ENCODE results near the gene REX1BD.
"Not testable (repeated sequence)": the region's sequence is repeated elsewhere in the genome, so short reads cannot be mapped to it uniquely, and the experiment has no call there.

The REX1BD gene

DNA sequence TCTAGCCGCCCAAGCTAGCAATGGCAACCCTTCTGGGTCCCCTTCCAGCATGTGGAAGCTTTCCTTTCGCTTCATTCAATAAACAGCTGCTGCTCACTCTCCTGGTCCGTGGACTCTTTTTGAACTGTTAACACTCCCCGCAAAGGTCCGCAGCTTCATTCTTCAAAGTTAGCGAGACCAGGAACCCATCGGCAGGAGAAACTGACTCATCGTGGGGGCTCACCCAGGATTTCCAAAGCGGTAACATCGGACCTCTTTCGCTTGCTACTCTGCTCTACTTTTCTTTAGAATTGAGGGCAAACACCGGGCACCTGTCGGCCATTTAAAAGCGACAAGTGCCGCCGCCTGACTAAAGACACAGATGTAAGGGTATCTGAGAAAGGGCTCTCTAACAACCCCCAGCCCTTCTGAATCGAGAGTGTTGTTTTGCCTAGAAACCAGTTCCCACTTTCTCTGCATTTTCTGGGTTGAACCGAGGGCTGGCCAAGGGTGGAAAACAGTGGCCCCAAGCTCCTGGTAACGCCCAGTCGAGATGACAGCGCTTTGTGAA, 11.2 kb upstream of the REX1BD start:
- no peak for DNase-seq (ENCODE audit: low spot score)

DNA sequence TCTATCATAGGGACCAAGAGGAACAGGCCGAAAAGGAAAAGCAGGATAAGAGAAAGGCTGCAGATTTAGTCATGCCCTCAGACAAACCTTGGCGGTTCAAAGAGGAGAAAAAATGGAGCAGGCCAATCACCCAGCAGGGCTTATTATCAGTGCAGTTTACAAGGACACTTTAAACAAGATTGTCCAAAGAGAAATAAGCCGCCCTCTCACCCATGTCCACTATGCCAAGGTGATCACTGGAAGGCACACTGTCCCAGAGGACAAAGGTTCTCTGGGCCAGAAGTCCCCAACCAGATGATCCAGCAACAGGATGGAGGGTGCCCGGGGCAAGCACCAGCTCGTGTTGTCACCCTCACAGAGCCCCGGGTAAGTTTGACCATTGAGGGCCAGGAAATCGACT, 8.3 kb upstream of the REX1BD start:
- DNase-seq (ENCODE audit: low spot score), result no peak

DNA sequence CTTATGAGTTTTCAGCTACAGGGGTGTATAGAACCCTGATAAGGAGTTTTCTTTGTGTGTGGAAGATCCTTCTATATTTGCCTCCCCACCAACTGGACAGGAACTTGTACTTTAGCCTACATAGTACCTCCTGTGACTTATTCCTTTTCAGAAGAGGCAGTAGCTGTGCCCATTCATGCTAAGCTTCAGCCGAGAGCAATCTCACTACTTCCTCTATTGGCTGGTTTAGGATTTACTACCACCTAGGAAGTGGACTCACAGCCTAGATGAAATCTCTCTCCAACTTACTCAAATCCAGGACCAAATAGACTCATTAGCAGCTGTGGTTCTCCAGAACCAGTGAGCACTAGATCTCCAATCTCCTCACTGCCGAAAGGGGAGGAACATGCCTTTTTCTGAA, 2.3 kb upstream of the REX1BD start:
- DNase-seq (ENCODE audit: low spot score), result no peak

DNA sequence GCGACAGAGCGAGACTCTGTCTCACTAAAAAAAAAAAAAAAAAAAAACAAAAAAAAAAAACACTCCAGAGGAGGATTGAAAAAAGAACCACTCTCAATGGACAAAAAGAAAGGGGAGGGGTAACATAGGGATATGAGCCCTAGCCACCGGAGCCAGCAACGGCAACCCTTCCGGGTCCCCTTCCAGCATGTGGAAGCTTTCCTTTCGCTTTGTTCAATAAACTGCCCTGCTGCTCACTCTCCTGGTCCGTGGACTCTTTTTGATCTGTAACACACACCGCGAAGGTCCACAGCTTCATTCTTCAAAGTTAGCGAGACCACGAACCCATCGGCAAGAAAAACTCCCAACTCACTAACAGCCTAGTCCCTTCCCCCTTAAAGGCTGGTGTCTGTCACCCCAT, 1.0 kb upstream of the REX1BD start:
- no peak for DNase-seq (ENCODE audit: low spot score)

DNA sequence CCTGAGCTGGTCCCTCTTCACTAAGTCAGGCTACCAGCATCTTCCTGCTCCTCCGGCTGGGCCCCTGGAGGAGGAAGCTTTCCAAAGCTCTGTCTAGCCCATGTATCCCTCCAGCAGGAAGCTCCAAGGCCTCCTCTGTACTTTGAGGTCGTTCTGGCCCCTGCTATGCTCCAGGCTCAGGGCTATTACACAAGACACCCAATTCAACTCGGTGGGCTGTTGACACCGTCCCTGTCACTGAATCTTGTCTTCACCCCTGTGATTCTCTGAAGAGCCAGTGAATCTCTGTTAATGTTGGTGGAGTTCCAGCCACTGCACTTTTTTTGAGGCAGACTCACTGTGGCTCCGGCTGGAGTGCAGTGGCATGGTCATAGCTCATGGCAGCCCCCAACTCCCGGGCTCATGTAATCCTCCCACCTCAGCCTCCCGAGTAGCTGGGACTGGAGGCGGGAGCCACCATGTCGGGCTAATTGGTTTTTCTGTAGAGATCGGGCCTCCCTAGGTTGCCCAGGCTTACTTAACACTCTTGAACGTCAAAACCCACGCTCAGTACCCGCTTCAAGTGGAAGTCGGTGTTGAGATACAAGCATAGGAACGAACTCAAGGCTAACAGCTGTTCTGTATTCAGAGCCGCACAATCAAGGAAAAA, 512 bp upstream of the REX1BD start:
- DNase-seq (ENCODE audit: low spot score), result no peak

DNA sequence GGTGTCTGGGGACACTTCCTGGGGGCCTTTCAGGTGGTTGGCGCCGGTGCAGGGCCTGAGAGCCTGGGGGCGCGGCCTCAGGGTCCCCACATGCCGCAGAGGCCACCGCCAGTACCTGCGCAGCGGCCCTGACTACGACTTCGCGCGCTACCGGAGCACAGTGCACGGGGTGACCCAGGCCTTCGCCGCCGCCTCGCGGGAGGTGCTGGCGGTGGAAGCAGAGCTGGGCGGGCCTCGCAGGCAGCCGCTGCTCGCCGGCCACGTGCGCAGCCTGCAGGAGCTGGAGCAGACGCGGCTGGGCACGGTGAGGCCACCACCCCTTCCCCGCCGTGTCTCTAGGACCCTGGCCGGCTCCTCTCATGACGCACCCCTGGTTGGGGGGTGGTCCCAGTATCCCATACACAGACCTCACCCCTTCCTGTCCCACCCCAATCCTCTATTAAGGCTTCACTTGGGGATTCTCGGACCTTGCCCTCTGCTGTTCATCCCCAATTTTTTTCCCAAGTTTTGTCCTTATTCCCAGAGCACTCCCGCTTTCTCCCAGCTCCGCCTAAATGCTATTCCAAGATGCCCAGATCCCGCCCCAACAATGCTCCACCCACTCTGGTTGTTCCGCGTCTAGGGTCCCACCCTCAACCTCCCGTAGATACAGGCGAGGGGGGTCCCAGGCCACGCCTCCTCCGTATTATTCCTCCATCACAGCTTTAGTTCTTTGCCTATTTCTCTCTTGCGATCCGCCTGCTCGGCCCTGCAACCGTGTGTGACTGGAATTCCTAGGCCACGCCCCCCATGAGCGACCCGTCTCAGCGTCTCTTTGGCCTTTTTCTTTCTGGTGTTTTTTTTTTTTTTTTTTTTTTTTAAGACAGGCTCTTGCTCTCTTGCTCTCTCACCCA, 1.0 kb downstream of the REX1BD start:
- DNase-seq (ENCODE audit: low spot score), result peak; percentile 57

DNA sequence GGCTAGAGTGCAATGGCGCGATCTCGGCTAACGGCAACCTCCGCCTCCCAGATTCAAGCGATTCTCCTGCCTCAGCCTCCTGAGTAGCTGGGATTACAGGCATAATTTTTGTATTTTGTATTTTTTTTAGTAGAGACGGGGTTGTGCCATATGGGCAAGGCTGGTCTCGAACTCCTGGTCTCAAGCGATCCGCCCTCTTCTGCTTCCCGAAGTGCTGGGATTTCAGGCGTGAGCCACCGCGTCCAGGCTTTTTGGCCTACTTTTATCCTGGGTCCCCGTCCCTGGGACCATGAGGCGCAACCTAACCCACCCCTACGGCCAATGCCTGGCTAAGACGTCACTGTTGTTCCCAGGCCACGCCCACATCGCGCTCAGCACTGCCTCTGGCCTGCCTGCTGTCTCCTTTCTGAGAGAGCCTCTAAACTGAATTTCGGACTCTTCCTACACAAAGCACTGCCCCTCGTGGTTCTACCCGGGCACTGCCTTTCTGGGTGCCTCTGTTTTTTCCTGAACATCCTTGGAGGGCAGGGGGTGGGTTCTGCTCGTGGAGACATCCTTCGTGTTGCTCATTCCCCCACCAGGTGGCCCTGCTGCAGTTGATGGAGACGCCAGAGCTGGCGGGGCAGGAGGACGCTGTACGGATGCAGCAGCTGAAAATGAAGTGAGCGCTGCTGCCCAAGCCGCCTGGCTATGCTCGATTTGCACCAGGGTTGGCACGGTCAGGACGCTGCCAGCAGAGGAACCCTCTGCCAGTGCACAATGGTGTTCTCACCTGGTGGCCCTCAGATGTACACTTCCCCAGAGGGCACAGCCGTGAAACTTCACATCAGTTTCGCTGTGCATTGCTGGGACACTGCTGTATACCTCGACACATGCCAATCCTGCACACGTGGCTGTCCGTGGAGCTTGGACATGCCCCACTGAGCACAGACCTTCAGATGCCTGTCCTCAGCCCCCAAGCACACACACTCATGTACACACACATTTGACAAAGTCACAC, 2.0 kb downstream of the REX1BD start:
- DNase-seq (ENCODE audit: low spot score), result peak; percentile 39

DNA sequence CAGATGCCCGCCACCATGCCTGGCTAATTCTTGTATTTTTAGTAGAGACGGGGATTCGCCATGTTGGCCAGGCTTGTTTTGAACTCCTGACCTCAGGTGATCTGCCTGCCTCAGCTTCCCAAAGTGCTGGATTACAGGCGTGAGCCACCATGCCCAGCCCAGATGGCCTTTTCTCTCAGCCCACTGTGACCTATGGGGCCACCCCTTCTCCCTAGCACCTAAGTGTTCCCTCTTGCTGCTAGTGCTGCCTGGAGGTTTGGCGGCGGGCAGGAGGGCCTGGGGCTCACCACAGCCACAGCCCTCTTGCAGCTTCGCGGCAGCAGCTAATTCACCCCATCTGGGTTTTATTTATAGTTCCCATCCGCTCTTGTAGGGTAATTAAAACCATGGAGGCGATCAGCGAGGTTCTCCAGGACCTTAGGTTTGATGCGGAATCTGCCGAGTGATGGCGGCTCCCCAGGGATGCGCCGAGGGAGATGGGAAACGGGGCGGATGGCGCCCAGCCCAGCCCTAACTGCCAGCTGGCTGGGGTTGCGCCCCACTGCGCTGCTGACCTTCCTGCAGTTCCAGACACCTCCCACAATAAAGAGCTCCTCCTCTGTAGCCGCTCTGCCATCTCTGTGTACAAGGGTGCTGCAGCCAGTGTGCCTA, 3.3 kb downstream of the REX1BD start:
- no peak for DNase-seq (ENCODE audit: low spot score)

DNA sequence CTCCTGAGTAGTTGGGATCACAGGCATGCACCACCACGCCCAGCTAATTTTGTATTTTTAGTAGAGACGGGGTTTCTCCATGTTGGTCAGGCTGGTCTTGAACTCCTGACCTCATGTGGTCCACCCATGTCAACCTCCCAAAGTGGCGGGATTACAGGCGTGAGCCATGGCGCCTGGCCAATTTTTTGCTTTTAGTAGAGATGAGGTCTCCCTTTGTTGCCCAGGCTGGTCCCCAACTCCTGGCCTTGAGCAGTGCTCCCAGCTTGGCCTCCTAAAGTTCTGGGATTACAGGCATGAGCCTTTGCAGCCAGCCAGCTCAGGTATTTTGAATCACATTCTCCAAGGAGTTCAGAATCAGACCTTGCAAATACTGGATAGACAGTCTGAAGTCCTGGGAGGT, 4.1 kb downstream of the REX1BD start:
- not testable (repeated sequence) for DNase-seq (ENCODE audit: low spot score)

DNA sequence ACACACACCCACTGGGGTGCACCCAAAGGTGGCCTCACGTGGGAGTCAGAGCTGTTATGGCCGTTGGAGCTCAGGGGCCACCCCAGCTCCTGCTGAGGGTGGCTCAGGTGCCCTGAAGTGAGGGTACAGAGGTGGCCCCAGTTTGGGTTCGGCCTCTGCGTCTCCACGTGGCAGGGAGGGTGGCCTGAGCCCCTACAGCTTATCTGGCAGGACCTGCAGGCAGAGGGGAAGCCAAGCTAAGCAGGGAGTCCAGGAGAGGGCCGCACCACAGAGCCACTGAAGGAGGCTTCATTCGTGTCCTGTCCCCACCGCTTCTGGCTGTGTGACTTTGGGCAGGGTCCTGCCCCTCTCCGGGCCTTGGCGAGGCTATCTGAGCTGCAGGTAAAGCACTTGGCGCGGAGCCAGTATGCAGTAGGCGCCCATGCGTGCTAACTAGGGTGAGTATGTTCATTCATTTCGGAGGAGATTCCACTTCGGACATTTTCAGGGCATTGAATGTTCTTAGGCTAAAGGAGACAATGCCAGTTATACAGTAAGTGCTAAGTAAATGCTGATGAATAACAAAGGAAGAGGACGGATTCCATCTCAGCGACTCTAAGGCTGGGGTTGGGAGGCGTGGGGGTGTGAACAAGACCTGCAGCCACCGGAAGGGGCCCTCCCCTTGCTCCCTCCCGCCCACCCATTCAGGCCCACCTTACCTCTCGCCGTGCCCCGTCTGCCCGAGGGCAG, 4.9 kb downstream of the REX1BD start:
- no peak for DNase-seq (ENCODE audit: low spot score)

DNA sequence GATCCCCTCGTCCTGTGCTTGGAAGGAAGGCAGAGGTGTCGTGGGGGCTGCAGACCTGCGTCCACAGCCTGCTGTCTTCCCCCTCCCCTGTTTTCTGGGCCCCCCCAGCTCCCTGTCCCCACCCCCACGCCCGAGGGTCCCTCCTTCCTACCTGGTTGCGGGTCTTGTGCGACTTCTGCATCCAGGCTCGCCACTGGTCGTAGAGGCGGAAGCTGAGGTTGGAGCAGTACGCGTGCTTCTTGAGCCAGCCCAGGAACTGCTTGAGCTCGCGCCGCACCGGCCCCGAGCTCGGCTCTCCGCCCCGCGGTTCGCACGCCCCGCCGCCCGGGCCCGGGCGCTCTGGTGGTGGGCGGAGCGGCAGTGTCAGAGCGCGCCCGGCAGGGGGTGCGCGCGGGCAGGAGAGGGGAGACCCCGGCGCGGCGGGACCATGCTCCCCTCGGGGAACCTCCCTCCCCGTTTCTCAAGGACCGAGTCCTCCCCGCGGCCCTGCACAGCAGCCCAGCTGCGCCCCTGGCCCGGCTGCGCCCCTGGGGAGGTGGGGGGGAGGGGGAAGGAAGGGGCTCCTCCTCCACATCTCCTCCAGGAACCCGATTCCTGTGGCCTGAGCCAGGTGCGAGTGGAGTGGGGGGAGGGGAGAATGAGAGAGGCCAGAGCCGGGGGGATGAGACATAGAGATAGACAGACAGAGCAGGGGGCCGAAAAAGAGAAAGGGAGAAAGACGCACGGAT, 5.7 kb downstream of the REX1BD start:
- peak; percentile 62 for DNase-seq (ENCODE audit: low spot score)

DNA sequence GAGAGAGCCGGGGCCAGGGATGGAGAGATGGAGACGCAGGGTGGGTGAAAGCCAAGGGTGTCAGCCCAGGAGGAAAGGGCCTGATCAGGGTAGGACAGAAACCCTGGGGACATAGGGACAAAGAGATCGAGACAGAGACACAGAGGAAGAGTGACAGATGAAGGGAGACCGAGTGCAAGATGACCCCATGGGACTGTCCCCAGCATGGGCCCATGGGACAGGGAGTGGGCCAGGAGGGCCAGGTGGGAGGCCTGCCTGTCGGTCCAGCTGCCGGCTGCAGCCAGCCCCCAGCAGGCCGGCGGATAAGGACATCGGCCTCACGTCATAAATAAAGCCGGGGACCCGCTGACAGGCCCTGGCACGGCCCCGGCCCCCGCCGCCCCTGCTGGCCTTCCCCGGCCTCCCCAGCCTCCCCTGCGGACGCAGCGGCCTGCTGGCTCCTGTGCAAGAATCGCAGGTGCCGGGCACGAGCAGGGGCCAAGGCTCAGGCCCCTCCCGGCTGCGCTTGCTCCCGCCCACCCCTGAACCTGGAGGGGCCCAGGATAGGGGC, 6.3 kb downstream of the REX1BD start:
- DNase-seq (ENCODE audit: low spot score), result no peak

DNA sequence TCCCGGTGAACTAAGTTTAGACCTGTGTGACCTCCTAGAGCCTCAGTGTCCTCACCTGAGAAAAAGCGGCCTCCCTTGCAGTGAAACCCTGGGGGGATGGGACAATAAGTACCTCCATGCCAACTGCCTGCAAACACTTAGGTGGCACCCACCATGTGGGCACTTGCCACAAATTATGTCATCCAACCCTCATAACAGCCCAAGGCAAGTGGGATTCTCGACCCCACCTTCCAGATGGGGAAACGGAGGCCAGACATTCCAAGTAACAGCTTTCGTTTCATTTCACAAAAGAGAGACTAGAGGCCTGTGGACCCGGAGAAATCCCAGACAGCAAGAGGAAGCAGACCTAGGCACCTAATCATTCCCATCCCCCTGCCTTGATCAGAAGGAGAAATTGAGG, 6.9 kb downstream of the REX1BD start:
- no peak for DNase-seq (ENCODE audit: low spot score)

DNA sequence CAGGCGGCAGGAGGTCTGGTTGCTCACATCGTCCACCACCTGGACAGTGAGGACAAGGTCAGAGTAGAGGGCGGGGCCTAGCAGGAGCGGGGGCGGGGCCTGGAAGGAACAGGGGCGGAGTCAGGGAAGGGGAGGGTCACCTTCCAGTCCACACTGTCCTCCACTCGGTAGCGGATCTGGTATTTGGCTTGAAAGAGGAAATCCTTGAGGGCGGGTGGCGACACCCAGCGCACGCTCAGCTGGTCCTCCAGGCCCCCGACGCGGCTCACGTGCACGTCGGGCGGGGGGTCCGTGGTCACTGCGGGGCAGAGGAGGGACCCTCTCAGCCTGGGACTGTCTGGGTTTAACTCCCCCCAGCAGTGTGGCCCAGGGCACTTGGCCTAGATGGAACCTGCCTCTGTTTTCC, 8.2 kb downstream of the REX1BD start:
- DNase-seq (ENCODE audit: low spot score), result no peak

DNA sequence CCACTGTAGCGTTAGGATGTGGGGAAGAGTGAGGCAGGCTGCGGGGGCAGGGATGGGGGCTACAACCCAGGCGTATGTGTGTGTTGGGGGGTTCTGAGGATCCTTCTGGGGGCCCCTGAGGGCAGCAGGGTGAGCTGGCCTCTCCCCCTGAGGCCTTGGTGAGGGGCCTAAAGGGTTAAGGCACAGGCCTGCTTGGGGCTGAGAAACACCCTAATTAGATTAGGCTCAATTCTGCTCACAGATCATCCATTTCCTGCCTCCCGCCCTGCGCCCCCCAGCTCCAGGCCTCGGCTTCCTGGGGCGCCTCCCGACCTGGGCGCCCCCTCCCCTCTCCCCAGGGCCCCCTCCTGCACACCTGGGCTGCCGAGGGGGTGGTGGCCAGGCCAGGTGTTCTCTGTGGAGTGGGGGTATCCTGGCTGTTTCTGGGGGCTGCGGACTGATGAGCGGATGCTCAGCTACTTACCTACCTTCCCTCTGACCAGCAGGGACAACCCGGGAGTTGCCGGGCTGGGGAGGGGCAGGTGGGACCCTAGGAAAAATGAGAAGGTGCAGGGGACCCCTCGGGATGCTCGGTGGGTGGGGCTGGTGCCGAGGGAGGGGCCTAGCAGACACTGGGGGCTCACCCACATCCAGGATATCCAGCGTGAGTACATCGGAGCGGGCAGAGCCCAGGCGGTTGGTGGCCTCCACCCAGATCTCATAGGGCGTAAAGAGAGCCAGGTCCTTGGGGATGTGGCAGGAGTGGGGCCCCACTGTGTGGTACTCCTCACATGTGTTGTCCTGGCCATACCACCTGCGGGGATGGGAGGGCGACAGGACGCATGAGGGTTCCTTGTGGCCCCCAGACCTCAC, 9.4 kb downstream of the REX1BD start:
- DNase-seq (ENCODE audit: low spot score), result no peak

DNA sequence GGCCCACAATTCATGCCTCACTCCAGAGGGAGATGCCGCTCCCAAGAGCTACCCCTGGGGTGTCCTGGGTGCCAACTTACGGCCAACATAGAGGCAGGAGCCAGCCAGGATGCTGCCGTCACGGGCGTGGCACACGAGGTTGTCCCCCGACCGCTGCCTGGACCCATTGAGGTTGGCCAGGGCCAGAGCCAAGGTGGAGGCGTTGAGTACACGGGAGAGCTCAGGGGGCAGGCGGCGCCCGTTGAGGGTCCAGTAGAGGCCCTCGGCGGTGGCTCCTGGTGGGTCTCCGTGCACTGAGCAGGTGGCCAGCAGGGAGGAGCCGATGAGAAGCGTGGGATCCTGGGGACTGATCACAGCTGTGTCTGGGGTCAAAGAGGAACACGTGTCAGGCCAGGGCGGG, 10.9 kb downstream of the REX1BD start:
- no peak for DNase-seq (ENCODE audit: low spot score)

DNA sequence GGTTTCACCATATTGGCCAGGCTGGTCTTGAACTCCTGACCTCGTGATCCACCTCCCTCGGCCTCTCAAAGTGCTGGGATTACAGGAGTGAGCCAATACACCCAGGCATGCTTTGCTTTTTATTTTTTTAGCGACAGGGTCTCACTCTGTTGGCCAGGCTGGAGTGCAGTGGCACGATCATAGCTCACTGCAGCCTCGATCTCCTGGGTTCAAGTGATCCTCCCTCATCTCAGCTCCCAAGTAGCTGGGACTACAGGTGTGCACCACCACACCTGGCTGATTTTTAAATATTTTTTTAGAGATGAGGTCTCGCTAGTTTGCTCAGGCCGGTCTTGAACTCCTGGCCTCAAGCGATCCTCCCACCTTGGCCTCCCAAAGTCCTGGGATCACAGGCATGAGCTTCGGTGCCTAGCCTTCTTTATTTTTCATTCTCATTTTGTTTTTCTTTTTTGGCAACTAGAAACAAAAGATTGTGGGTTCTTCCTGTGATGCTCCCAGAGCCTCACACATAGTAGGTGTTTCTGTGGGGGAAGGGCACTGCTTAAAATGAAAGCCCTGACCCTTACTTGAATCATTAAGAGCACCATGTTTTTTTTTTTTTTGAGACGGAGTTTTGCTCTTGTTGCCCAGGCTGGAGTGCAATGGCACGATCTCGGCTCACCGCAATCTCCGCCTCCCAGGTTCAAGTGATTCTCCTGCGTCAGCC, 12.2 kb downstream of the REX1BD start:
- not testable (repeated sequence) for DNase-seq (ENCODE audit: low spot score)

DNA sequence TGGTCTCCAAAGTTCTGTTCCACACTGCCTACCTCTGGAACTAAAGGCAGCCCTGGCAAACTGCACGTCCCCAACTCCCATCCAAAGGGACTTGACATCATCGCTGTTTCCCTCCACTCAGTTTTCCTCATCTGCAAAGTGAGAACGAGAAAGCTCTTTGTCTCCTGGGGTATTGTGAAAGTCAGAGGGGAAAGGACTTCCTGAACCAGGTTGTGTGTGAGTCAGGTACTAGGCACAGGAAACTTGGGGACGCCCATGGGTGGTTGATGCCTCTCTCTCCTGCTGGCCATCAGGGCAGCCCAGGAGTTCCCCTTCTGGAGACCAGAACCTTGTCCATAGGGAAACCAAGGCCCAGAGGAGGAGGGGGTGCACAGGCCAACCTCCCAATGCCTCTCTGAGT, 13.3 kb downstream of the REX1BD start:
- DNase-seq (ENCODE audit: low spot score), result no peak

Data from activated CD4-positive, alpha-beta T cell treated with anti-CD3 and anti-CD28 coated beads, Interleukin-2, Interleukin-4, amounts not matched to agents 100 ng/mL and 50 ng/mL, durations not matched to agents 16 hours and 8 hours (primary cell).